ENCODE results near the gene NKX6-1.

Gene NKX6-1

DNA sequence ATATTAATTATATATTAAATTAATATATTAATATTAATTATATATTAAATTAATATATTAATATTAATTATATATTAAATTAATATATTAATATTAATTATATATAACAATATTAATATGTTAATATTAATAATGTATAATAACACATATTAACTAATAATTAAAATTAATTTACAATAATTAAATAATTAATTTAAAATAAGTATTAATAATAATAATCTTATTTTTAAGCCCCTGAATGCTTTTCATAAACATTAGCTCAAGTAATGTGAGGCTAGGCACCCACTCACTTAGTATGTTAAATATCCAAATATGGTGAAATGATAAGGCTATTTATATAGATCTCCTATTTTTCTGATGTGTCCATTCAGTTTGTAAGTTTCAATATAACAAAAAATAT is 26.9 kb downstream of the NKX6-1 start:
- DNase-seq, result no peak

DNA sequence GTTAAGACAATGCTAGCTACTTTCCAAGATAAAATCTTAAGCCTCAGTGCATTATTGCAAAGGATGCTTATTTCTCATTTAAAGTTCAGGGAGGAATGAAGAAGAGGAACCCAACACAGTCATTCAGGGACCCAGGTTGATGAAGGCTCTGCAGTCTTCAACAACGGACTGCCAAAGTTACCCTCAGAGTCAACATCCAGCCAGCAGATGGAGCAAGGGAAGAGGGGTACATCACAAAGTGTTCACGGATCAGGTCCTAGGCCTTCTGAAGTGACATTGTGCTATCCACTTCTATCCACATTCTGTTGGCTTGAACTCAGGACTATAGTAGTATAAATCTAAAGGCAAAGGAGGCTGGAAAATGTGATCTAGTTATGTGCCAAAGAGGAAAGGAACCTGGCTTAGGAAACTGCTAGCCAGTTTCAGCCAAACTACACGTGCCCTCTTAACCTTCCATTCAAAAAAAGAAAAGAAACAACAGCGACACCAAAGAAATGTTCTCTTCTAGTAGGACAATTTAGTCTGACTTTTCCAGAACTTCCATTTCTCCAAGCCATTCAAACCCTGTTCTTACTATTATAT is 28.8 kb downstream of the NKX6-1 start:
- DNase-seq, result no peak

DNA sequence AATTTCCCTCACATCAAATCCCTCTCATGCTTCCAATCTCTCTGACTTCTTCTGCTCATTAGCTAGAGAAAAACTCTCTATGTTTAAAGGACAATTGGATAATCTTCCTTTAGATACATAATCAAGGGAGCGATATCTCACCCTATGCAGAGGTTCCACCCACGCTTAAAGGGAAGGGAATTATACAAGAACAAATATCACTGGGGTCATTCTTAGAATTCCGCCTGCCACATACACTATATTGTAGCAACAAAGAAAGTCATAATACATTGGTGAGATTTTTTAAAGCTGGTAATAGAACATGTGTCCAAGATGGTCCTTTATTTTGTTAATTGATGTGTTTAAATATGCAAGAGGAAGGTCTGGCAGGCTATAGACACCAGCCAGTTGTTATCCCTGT is 31.5 kb downstream of the NKX6-1 start:
- DNase-seq, result no peak

DNA sequence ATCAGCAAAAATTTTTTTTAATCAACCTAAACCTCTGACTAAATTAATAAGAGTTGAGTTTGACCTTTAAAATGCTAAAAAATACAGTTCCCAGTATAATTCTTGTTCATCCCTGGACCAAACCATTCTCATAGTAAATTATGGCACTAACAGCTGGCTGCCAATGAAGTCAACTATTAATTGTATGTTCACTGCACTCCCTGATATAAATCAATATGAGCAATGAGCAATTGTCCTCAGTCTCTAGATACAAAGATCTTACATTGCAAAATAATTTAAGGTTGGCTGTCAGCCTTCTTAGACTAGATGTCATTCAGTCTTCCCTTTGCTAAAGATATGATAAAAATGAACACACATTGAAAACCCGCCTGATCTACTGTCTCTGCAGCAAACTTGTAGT is 39.3 kb downstream of the NKX6-1 start:
- DNase-seq, result no peak

DNA sequence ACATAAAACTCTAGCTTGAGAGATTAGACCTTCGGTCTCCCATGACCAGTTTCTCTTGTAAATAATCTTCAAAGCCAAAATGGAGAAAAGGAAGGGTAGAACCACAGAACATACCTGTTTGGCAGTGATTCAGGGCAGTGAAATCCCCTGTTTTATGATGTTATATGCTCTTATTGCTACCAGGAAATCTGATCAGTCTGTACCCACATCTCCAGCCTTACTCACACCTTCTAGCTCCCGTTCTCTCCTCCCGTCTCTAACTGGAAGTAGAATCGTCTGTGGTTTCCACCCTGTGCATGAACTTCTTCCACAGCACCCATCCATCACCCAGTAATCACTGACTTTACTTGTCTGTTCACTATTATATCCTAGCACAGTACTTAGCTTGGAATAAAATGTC is 42.9 kb downstream of the NKX6-1 start:
- DNase-seq, result no peak

DNA sequence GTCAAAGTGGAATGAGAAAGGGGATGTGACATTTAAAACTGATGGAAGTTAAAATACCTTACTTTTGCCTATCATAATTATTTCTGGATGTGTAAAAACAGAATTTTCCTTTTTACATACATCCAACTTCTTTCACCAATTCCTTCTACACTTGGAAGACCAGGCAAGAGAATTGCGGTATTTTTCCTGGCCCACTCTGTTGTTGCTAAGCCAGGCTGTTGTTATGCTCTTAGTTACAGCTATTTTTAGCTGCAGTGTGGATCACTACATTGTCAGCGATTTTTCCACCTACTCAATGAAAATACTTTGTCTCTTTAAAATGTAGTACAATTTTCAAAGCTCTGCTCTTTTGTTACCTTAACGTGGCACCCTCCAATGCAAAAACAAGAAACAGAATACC is 43.4 kb downstream of the NKX6-1 start:
- DNase-seq, result no peak

DNA sequence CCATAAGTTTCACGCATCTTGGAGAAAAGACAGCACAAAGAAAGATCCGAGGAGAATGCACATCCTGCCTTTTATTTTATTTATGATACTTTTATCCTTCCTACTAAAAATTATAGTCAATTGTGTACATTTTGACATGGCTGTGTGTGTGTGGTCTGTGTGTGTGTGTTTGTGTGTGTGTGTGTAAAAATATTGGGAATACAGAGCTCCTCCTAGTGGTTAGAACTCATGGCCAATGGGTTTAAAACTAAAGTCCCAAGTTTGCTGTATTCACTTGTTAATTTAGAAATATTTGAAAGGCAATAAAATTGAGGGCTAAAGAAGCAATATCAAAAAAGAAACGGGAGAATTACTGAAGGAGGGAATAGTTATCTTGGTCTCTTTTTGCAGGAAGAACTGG is 47.5 kb downstream of the NKX6-1 start:
- DNase-seq, result no peak

DNA sequence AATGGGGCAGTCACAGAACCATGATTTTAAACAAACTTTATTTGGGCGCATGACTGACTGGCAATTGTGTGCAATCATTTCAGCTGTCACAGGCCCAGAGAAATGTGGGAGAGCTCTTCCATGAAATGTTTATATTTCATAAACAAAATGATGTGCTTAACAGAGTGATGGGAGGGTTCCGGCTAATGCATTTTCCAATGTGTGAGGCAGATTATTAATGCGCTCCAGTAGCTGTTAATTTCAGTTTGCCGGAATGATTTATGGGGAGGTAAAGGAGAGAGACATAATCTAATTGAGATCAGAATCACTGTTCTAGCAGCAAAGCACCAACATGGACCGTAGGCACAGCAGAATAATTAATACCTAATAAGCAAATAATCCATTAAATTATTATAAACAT is 55.6 kb downstream of the NKX6-1 start:
- no peak for DNase-seq

DNA sequence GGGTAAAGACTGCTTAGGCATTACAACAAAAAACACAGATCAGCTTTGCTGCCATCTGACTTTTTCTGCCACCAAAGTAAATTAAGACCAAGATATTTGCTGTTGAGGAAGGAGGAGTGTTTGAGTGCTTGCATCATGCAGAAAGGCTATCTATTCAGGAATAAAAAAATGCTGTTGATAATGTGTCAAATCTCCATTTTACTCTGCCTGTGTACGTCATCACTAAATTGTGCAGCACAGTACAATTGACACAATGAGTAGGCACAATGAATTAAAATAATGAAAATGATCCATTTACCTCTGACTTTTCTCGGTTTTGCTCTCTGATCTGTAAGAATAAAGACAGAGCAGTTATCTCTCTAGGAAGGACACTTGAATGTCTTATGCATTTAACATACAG is 56.3 kb downstream of the NKX6-1 start:
- no peak for DNase-seq
